Choroid plexus epithelial cell (primary cell): ENCODE data around the gene STRIP2.

Source experiments
- DNase-seq: peaks from one replicate; pipeline ENCODE4 v3.0.0-alpha.2; 2010; ENCODE audit warnings: low read depth
- H3K4me3 ChIP-seq: 2 replicates; pipeline ENCODE4 v1.5.1; 2011; ENCODE audit warnings: low read depth, mild to moderate bottlenecking, control low read depth, low read length, moderate library complexity
- CTCF ChIP-seq: conservative IDR thresholded peaks from 2 replicates; pipeline ENCODE4 v1.5.1; 2011; ENCODE audit warnings: low read depth, mild to moderate bottlenecking, control low read depth, inconsistent platforms, low read length, moderate library complexity

STRIP2 gene

GRCh38 chr7:129501760-129502707 is 67.8 kb downstream of the STRIP2 start, which contains the start of gene SMKR1:
Gene SMKR1, plus strand, starts transcription at chr7:129502531. Its CDS starts 294 bp downstream, at chr7:129502825.
- peak within 1 kb of the TSS; percentile 56 for H3K4me3 ChIP-seq
- TF ChIP-seq CTCF = no peak
- DNase-seq = peak; percentile 47

- H3K4me3 ChIP-seq = peak overlapping the region; percentile 56
- no peak for TF ChIP-seq CTCF
- no peak for DNase-seq
These were observed 68.8 kb downstream of the STRIP2 start for GRCh38 chr7:129502708-129503685.

- no peak for TF ChIP-seq CTCF
- H3K4me3 ChIP-seq = no peak overlapping the region
- DNase-seq = no peak
These were observed 69.5 kb downstream of the STRIP2 start for GRCh38 chr7:129503725-129504124.

GRCh38 chr7:129512192-129512591 is 78.0 kb downstream of the STRIP2 start:
- no peak for DNase-seq
- H3K4me3 ChIP-seq = no peak overlapping the region
- TF ChIP-seq CTCF = no peak

- no peak overlapping the region for H3K4me3 ChIP-seq
- DNase-seq = no peak
- no peak for TF ChIP-seq CTCF
These were observed 79.3 kb downstream of the STRIP2 start for GRCh38 chr7:129513546-129513945.

- peak; percentile 75 for DNase-seq
- no peak for TF ChIP-seq CTCF
- no peak overlapping the region for H3K4me3 ChIP-seq
These were observed 80.5 kb downstream of the STRIP2 start for GRCh38 chr7:129514683-129515082.
